Liver (tissue), 9 donors: ENCODE measurements around the gene CLCF1. TPM values are rescaled to one million over a fixed set of nuclear protein-coding genes. Genes with fewer than 3 reads are reported as not detected.

Source experiments
- DNase-seq: peaks from one replicate; pipeline ENCODE4 v3.0.0-alpha.2; 2017; ENCODE audit warnings: low spot score
- H3K27ac ChIP-seq, 2 donors: one replicate each; pipeline ENCODE4 v1.7.0; 2013; ENCODE audit warnings: inconsistent platforms in 2 of 2, low read length in 2 of 2, control low read depth in 1 of 2, low read depth in 1 of 2, mild to moderate bottlenecking in 1 of 2
- H3K27me3 ChIP-seq, 4 donors: one replicate each; pipeline versions ENCODE4 v1.6.1 to v1.7.0; 2013; ENCODE audit warnings: low read length in 3 of 4, inconsistent platforms in 1 of 4, mild to moderate bottlenecking in 1 of 4, moderate library complexity in 1 of 4; ENCODE audit not compliant: control insufficient read depth in 4 of 4, insufficient read depth in 4 of 4
- H3K36me3 ChIP-seq, 4 donors: one replicate each; pipeline versions ENCODE4 v1.6.1 to v1.7.0; 2013; ENCODE audit warnings: low read length in 3 of 4, mild to moderate bottlenecking in 3 of 4, low read depth in 1 of 4, moderate library complexity in 1 of 4; ENCODE audit not compliant: control insufficient read depth in 4 of 4, insufficient read depth in 3 of 4
- H3K4me1 ChIP-seq, 4 donors: one replicate each; pipeline versions ENCODE4 v1.6.1 to v1.7.0; 2013; ENCODE audit warnings: low read length in 3 of 4, mild to moderate bottlenecking in 3 of 4, moderate library complexity in 1 of 4; ENCODE audit not compliant: control insufficient read depth in 4 of 4, insufficient read depth in 4 of 4
- H3K4me3 ChIP-seq, 3 donors: one replicate each; pipeline versions ENCODE4 v1.6.1 to v1.7.0; 2013; ENCODE audit warnings: low read length in 3 of 3, control low read depth in 1 of 3, low read depth in 1 of 3, mild to moderate bottlenecking in 1 of 3
- H3K9ac ChIP-seq, 2 donors: one replicate each; pipeline ENCODE4 v1.7.0; 2013; ENCODE audit warnings: low read length in 2 of 2, mild to moderate bottlenecking in 2 of 2, moderate library complexity in 2 of 2, control low read depth in 1 of 2, low read depth in 1 of 2
- H3K9me3 ChIP-seq, 4 donors: one replicate each; pipeline versions ENCODE4 v1.6.1 to v1.7.0; 2013; ENCODE audit warnings: low read length in 3 of 4; ENCODE audit not compliant: control insufficient read depth in 4 of 4
- EGR1 ChIP-seq, 2 donors: IDR thresholded peaks; 2 replicates each; pipeline ENCODE4 v1.6.1; 2016 to 2018; ENCODE audit warnings: antibody characterized with exemption in 2 of 2, low read depth in 2 of 2
- FOXA1 ChIP-seq: IDR thresholded peaks from 2 replicates; pipeline ENCODE4 v1.6.1; 2016; ENCODE audit warnings: antibody characterized with exemption
- FOXA2 ChIP-seq: IDR thresholded peaks from 2 replicates; pipeline ENCODE4 v1.6.1; 2016; ENCODE audit warnings: antibody characterized with exemption
- HNF4G ChIP-seq: IDR thresholded peaks from 2 replicates; pipeline ENCODE4 v1.6.1; 2016; ENCODE audit warnings: antibody characterized with exemption
- JUND ChIP-seq, 2 donors: IDR thresholded peaks; 2 replicates each; pipeline ENCODE4 v1.6.1; 2016; ENCODE audit warnings: antibody characterized with exemption in 2 of 2
- NR2F2 ChIP-seq: IDR thresholded peaks from 2 replicates; pipeline ENCODE4 v1.6.1; 2016; ENCODE audit warnings: antibody characterized with exemption
- RAD21 ChIP-seq, 2 donors: IDR thresholded peaks; 2 replicates each; pipeline ENCODE4 v1.6.1; 2016; ENCODE audit warnings: antibody characterized with exemption in 2 of 2, mild to moderate bottlenecking in 2 of 2
- REST ChIP-seq: IDR thresholded peaks from 2 replicates; pipeline ENCODE4 v1.6.1; 2016; ENCODE audit warnings: antibody characterized with exemption, mild to moderate bottlenecking
- RXRA ChIP-seq, 2 donors: IDR thresholded peaks; 2 replicates each; pipeline ENCODE4 v1.6.1; 2017 to 2018; ENCODE audit warnings: antibody characterized with exemption in 2 of 2, mild to moderate bottlenecking in 1 of 2
- SP1 ChIP-seq: IDR thresholded peaks from 2 replicates; pipeline ENCODE4 v1.6.1; 2018; ENCODE audit warnings: antibody characterized with exemption, mild to moderate bottlenecking
- WGBS: extraction: QIAGEN DNeasy Blood & Tissue Kit; methylation state at CpG from one replicate; pipeline ENCODE4 v1.1.7; 2013; 5-methylcytosine and 5-hydroxymethylcytosine counted together
- polyA plus RNA-seq, 2 donors: library from polyadenylated mRNA; stranded (reverse) in 1 of 2; unstranded in 1 of 2; fragments of 200-250 nt in 1 of 2; fragments of >200 nt in 1 of 2; fragmentation: Nextera tagmentation in 1 of 2; extraction: Ambion mirVana in 1 of 2; gene quantifications; one replicate each; pipeline versions ENCODE4 v1.2.1 to v1.2.3, GENCODE V29; 2013 to 2015
- total RNA-seq, 2 donors: library from RNA; depleted of rRNA; stranded (reverse); fragments of >200 nt; gene quantifications; one replicate each; pipeline ENCODE4 v1.2.3, GENCODE V29; 2014
- TF ChIP-seq, protein P1 (sequence below): IDR thresholded peaks from 2 replicates; pipeline ENCODE4 v1.6.1; 2016; ENCODE audit warnings: antibody characterized with exemption
- TF ChIP-seq, protein P2 (sequence below): IDR thresholded peaks from 2 replicates; pipeline ENCODE4 v1.6.1; 2016; ENCODE audit warnings: antibody characterized with exemption
- TF ChIP-seq, protein P3 (sequence below): IDR thresholded peaks from 2 replicates; pipeline ENCODE4 v1.6.1; 2016; ENCODE audit warnings: antibody characterized with exemption
- donor health status: healthy.
- donor health status: healthy.
- donor health status: healthy.
- donor health status: healthy.
- donor health status: healthy.

Gene CLCF1
- total and polyA plus RNA-seq, 4 donors: 0.14 to 1.8 (median 0.20) TPM

DNA sequence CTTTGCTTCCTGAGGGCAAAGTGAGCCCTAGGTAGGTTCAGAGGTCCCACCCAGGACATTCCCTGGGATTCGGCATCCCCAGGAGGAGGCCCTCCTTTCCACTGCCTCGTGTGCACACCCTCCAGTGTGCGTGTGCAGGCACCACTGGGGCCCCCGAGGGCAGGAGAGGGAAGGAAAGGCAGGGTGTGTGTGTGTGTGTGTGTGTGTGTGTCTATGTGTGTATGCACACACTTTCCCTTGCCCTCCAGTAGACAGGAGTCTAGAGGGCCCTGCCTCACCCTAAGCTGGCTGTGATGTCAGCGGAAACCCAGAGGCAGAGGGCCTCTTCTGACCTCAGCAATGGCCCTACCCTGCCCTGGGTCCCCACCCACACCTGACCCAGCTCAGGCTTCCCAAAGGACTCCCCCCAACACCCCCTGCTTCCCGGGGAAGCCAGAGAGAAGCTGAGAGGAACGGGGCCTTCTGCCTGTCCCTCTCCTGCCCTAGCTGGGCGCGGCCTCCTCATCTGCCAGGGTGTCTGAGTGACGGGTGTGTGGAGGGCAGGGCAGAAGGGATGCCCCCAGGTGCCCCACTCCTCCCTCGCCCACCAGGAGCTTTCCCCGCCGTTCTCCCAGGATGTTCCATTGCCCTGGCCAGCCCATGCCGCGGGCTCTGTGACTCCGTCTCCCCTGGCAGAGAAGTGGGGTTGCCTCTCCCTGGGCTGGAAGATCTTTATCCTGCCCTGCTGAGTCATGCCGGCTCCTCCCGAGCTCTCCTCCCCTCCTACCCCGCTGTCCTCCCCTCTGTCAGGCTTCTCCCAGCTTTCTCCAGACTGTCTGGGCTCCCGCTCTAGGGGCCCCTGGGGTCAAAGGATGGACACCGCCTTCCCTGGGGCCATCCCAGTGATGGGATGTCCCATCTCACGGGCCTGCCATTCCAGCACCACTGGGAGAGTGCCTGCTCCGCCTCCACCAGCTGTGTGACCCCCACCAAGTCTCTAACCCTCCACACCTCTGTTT, 6.0 kb upstream of the CLCF1 start:
- H3K4me1 ChIP-seq: peaks cover 3 to 5% (median 4%) of the 10 kb centered on the region in 4 donors
- DNase-seq: no peak

GRCh38 chr11:67378544-67378943, 5.1 kb upstream of the CLCF1 start:
- H3K4me3 ChIP-seq: no peak overlapping the region
- no peak overlapping the region for H3K27ac ChIP-seq
- peaks cover 6 to 12% (median 11%) of the 10 kb centered on the region in 4 donors for H3K4me1 ChIP-seq
- no peak overlapping the region for H3K9ac ChIP-seq
- WGBS: 96% methylated on average over 4 of the region's 4 CpGs
- no peak for DNase-seq
- no peak for TF ChIP-seq HNF4G
- TF ChIP-seq NR2F2: no peak
- no peak for TF ChIP-seq REST
- no peaks in the 10 kb centered on the region for H3K36me3 ChIP-seq
- no peaks in the 10 kb centered on the region for H3K9me3 ChIP-seq
- no peaks in the 10 kb centered on the region for H3K27me3 ChIP-seq

More for the DNA sequence above, 6.0 kb upstream of the CLCF1 start:
- no peaks in the 10 kb centered on the region for H3K27me3 ChIP-seq
- 82% methylated on average over 23 of the region's 23 CpGs for WGBS
- no peak overlapping the region for H3K9ac ChIP-seq
- H3K4me3 ChIP-seq: no peak overlapping the region
- H3K27ac ChIP-seq: no peak overlapping the region
- no peaks in the 10 kb centered on the region for H3K36me3 ChIP-seq
- no peaks in the 10 kb centered on the region for H3K9me3 ChIP-seq
- TF ChIP-seq FOXA1: no peak
- TF ChIP-seq, protein P1, sequence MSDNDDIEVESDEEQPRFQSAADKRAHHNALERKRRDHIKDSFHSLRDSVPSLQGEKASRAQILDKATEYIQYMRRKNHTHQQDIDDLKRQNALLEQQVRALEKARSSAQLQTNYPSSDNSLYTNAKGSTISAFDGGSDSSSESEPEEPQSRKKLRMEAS: no peak

DNA sequence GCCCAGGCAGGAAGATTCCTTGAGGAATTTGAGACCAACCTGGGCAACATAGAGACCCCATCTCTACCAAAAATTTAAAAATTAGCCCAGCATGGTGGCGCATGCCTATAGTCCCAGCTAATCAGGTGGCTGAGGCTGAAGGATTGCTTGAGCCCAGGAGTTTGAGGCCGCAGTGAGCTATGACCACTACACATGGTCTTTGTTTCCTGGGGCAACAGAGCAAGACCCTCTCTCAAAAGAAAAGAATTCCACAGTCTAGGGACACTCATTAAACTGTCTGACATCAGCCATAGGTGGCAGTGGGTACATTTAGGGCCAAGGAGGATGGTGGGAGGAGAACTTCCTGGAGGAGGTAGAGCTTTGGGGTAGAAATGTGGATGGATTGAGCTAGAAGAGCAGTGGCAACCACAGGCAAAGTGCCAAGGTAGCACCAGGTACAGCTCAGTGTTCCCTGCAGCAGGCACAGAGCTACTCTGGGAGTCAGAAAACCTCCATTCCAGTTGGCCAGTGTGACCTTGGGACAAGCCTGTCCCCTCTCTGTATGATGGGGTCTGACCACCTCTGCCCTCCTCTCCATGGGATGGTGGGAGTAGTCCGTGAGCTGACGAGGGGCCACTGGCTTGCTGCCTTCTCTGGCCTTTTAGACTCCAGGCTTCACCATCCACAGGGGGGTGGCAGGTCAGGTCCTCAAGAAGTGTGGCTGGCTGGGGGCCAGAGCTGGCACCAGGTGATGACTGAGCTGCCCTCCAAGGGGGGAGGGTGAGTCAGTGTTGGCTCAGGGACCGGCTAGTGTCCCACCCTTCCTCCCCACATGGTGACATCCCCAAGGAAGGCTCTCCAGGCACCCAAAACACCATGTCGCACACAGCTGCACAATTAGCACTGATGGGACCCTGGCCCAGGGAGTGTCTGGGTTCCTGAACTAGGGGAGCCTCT, 3.7 kb upstream of the CLCF1 start:
- Histone ChIP-seq H3K9ac (no peak overlapping the region), H3K36me3 (no peaks in the 10 kb centered on the region), H3K27me3 (no peaks in the 10 kb centered on the region), H3K27ac (no peak overlapping the region), H3K4me1 (peaks cover 8 to 17% (median 10%) of the 10 kb centered on the region in 4 donors), H3K9me3 (no peaks in the 10 kb centered on the region), H3K4me3 (no peak overlapping the region)
- WGBS: 89% methylated on average over 6 of the region's 6 CpGs
- no peak for DNase-seq
- TF ChIP-seq, protein P2, sequence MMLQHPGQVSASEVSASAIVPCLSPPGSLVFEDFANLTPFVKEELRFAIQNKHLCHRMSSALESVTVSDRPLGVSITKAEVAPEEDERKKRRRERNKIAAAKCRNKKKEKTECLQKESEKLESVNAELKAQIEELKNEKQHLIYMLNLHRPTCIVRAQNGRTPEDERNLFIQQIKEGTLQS: no peak
- no peak for TF ChIP-seq REST
- TF ChIP-seq EGR1 (IDR thresholded peaks at IDR 0.05; ENCODE audit: low read depth in 2 of 2): no peak
- TF ChIP-seq SP1: no peak
- TF ChIP-seq, protein P3, sequence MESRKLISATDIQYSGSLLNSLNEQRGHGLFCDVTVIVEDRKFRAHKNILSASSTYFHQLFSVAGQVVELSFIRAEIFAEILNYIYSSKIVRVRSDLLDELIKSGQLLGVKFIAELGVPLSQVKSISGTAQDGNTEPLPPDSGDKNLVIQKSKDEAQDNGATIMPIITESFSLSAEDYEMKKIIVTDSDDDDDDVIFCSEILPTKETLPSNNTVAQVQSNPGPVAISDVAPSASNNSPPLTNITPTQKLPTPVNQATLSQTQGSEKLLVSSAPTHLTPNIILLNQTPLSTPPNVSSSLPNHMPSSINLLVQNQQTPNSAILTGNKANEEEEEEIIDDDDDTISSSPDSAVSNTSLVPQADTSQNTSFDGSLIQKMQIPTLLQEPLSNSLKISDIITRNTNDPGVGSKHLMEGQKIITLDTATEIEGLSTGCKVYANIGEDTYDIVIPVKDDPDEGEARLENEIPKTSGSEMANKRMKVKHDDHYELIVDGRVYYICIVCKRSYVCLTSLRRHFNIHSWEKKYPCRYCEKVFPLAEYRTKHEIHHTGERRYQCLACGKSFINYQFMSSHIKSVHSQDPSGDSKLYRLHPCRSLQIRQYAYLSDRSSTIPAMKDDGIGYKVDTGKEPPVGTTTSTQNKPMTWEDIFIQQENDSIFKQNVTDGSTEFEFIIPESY: no peak
- TF ChIP-seq RXRA (IDR thresholded peaks at IDR 0.05): no peak
- TF ChIP-seq HNF4G: no peak
- TF ChIP-seq RAD21 (IDR thresholded peaks at IDR 0.05): no peak
- no peak for TF ChIP-seq FOXA2
- TF ChIP-seq JUND (IDR thresholded peaks at IDR 0.05): no peak
- TF ChIP-seq, protein P1: no peak
